Vagina (tissue), 2 donors: ENCODE results near the gene LIF. TPM values are rescaled to one million over a fixed set of nuclear protein-coding genes. Genes with fewer than 3 reads are reported as not detected.

Experiments
- DNase-seq, 2 donors: peaks; one replicate each; pipeline ENCODE4 v3.0.0-alpha.2; 2017; ENCODE audit errors: extremely low spot score in 2 of 2
- H3K27ac ChIP-seq: fragments of 200-600 bp; sonication (generic); one replicate; pipeline ENCODE4 v1.5.1; 2019
- H3K27me3 ChIP-seq: fragments of 200-600 bp; sonication (generic); one replicate; pipeline ENCODE4 v1.5.1; 2019
- H3K36me3 ChIP-seq, 2 donors: fragments of 200-600 bp; sonication (generic); one replicate each; pipeline ENCODE4 v1.5.1; 2017 to 2019
- H3K4me1 ChIP-seq: fragments of 200-600 bp; sonication (generic); one replicate; pipeline ENCODE4 v1.5.1; 2019
- H3K4me3 ChIP-seq, 2 donors: fragments of 200-600 bp; sonication (generic); 1 replicate in 1 of 2; 2 replicates in 1 of 2; pipeline ENCODE4 v1.5.1; 2016 to 2019
- H3K9me3 ChIP-seq: fragments of 200-600 bp; sonication (generic); one replicate; pipeline ENCODE4 v1.5.1; 2019
- POLR2A ChIP-seq, 2 donors: fragments of 450-650 bp; IDR thresholded peaks; one replicate each; pipeline ENCODE4 v1.6.1; 2017; ENCODE audit warnings: antibody characterized with exemption in 2 of 2, mild to moderate bottlenecking in 2 of 2, moderate library complexity in 2 of 2
- POLR2AphosphoS5 ChIP-seq, 2 donors: sonication (generic); formaldehyde crosslinking; IDR thresholded peaks; one replicate each; pipeline ENCODE4 v1.9.0; 2017; ENCODE audit warnings: antibody characterized with exemption in 2 of 2, mild to moderate bottlenecking in 2 of 2, low read depth in 1 of 2; ENCODE audit not compliant: insufficient read depth in 1 of 2
- intact Hi-C: fragments of 100-400 bp; cut with DNase I; formaldehyde crosslinking; loops from one replicate; pipeline ENCODE4 v1.15.1; 2023
- total RNA-seq: library from RNA; depleted of rRNA; stranded (reverse); fragments of >200 nt; gene quantifications from one replicate; pipeline ENCODE4 v1.2.3, GENCODE V29; 2016
- TF ChIP-seq, protein P1 (sequence below), 3 experiments: fragments of 450-650 bp in 2 of 3; fragments of 200-600 bp in 1 of 3; sonication (generic) in 1 of 3; IDR thresholded peaks; one replicate each; pipeline ENCODE4 v1.5.1; 2017 to 2019; ENCODE audit warnings: antibody characterized with exemption in 3 of 3, mild to moderate bottlenecking in 2 of 3, moderate library complexity in 2 of 3

LIF gene
- total RNA-seq, 1 donor from 2014 or later = 0.49 TPM

DNA sequence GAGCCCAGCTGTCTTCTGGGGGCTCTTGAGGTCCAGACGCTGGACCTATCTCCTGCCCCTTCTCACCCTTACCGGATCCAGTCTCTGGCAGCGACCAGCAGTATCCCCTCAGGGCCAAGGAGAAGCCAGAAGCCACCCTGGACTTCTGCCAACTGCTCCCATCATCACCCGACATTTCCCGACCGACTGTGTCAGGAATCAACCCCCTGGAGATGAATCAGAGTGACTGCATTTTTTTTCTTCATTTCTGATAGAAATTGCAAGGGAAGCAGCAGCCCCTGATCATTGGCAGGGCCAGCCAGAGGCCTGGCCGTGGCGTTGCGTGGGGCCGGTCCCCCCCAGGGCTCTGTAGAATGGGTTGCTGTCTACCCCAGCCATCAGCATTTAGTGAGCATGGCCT is 5.2 kb upstream of the LIF start:
- no peaks in the 10 kb centered on the region for H3K9me3 ChIP-seq
- H3K4me1 ChIP-seq = peaks cover 58% of the 10 kb centered on the region
- no peak for DNase-seq
- no peak overlapping the region for H3K4me3 ChIP-seq
- H3K36me3 ChIP-seq = no peaks in the 10 kb centered on the region
- TF ChIP-seq, protein P1, sequence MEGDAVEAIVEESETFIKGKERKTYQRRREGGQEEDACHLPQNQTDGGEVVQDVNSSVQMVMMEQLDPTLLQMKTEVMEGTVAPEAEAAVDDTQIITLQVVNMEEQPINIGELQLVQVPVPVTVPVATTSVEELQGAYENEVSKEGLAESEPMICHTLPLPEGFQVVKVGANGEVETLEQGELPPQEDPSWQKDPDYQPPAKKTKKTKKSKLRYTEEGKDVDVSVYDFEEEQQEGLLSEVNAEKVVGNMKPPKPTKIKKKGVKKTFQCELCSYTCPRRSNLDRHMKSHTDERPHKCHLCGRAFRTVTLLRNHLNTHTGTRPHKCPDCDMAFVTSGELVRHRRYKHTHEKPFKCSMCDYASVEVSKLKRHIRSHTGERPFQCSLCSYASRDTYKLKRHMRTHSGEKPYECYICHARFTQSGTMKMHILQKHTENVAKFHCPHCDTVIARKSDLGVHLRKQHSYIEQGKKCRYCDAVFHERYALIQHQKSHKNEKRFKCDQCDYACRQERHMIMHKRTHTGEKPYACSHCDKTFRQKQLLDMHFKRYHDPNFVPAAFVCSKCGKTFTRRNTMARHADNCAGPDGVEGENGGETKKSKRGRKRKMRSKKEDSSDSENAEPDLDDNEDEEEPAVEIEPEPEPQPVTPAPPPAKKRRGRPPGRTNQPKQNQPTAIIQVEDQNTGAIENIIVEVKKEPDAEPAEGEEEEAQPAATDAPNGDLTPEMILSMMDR (IDR thresholded peaks at IDR 0.05) = no peak
- TF ChIP-seq POLR2A (IDR thresholded peaks at IDR 0.05) (no peak), POLR2AphosphoS5 (IDR thresholded peaks at IDR 0.05; ENCODE audit: insufficient read depth in 1 of 2, low read depth in 1 of 2) (no peak)
- peak overlapping the region; percentile 62 for H3K27ac ChIP-seq
- intact Hi-C loops = no loop called here
- H3K27me3 ChIP-seq = no peaks in the 10 kb centered on the region

DNA sequence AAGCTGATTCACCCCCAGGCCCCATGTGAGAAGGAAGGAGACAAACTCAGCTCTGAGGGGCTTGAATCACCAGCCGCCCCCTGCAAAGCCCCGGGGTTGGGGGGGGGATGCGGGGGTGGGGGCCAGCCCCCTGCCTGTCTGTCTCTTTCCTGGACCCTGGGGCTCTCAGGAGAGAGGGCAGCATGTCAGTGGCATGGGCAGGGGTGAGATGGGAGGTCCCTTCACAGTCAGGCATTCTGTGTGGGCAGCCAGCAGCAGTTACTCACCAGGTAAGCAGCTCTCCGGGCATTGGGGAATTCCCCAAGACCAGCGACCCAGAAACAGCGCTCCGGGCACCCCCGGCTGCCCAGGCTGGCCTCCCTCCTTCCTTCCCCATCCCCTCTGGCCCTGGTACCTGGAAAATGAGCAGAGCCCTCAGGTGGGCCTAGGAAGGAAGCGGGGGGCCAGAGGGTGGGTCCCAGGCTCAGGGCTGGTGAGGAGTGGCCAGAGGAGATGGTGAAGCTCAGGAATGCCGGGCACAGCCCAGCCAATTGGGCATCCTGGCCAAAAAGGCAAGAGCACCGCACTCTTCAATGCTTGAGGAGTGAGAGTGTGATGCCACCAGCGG is 4.2 kb upstream of the LIF start:
- Histone ChIP-seq H3K9me3 (no peaks in the 10 kb centered on the region), H3K27me3 (no peaks in the 10 kb centered on the region), H3K4me3 (no peak overlapping the region), H3K4me1 (peaks cover 67% of the 10 kb centered on the region), H3K27ac (no peak overlapping the region), H3K36me3 (no peaks in the 10 kb centered on the region)
- intact Hi-C loops = no loop called here
- TF ChIP-seq, protein P1 (IDR thresholded peaks at IDR 0.05) = no peak
- TF ChIP-seq POLR2AphosphoS5 (IDR thresholded peaks at IDR 0.05; ENCODE audit: insufficient read depth in 1 of 2, low read depth in 1 of 2) = no peak
- TF ChIP-seq POLR2A (IDR thresholded peaks at IDR 0.05) = no peak
- no peak for DNase-seq

DNA sequence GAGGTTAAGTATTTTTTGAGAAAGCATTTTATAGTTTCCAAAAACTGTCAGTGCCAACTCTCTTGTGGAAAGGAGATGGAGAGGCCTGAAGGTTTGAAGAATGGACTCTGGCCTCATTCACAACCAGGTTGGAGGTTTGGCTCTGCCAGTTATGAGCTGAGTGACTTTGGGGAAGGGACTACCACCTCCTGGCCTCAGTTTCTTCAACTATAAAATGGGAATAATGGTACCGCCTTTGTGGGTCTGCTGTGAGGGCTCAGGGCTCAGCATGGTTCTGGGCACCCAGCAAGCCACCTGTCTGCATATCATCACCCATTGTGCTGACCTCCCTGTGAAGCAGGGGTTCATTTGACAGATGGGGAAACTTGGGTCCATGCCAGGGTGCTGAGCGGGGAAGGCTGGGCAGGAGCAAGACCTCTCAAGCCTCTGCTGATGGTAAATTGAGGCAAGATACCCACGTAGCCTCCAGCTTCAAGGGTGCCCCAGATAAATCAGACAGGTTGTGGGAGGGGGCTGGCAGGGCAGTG is 3.5 kb upstream of the LIF start:
- H3K9me3 ChIP-seq = no peaks in the 10 kb centered on the region
- H3K36me3 ChIP-seq = no peaks in the 10 kb centered on the region
- peaks cover 72% of the 10 kb centered on the region for H3K4me1 ChIP-seq
- no peak for TF ChIP-seq POLR2A (IDR thresholded peaks at IDR 0.05)
- TF ChIP-seq POLR2AphosphoS5 (IDR thresholded peaks at IDR 0.05; ENCODE audit: insufficient read depth in 1 of 2, low read depth in 1 of 2) = no peak
- TF ChIP-seq, protein P1 (IDR thresholded peaks at IDR 0.05) = no peak
- H3K27ac ChIP-seq = peak overlapping the region; percentile 73
- no peak overlapping the region for H3K4me3 ChIP-seq
- intact Hi-C loops = no loop called here
- no peaks in the 10 kb centered on the region for H3K27me3 ChIP-seq
- DNase-seq = no peak

DNA sequence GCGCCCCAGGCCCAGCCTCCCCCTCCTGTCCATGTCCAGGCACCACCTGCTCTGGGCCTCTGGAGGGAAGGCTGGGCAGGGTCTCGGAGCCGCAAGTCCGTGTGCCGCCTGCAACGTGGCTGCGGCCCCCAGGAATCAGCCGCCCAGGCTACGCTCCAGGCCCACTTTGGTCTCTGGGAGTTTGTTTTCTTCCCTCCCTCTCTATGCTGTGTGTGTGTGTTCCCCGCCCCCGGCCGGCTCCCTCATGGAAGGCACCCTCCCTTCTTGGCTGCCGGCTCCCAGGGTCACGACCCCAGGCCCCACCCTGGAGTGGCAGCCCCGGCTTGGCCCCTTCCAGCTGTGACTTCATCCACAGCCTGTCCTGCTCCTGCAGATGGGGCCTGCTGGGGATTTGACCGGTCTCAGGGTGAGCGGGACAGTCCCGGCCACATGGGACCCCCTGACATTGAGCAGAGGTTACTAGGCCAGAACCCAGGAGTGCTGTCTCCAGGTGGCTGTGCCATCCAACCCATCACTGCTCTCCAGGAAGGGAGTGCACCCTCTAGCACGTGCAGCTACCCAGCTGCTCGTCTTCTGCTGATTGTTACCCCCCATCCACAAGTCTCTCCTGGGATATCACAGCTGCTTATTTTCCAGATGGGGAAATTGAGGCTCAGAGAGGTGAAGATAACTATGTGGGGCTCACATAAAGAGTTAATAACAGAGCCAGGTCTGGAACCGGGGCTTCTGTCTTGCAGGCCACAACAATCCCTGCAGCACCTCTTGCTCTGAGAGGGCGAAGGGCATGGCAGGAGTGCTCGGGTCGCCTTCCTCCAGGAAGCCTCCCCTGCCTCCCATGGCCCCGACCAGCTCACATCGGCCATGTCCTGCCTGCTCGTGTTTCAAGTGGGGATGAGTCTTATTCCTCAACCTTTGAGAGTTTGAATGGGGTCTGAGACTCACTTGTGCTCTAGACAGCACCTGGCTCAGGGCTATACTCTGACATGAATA is 2.8 kb upstream of the LIF start:
- Histone ChIP-seq H3K36me3 (no peaks in the 10 kb centered on the region), H3K4me1 (peaks cover 72% of the 10 kb centered on the region), H3K9me3 (no peaks in the 10 kb centered on the region), H3K27me3 (no peaks in the 10 kb centered on the region), H3K4me3 (peak overlapping the region in 1 of 2 donors; percentile 15), H3K27ac (peak overlapping the region; percentile 73)
- no peak for DNase-seq
- intact Hi-C loops = no loop called here
- peak in 1 of 2 donors; percentile 41 for TF ChIP-seq POLR2AphosphoS5 (IDR thresholded peaks at IDR 0.05; ENCODE audit: insufficient read depth in 1 of 2, low read depth in 1 of 2)
- TF ChIP-seq, protein P1 (IDR thresholded peaks at IDR 0.05) = no peak
